ENCODE data around the gene GRXCR2. TPM values are rescaled to one million over a fixed set of nuclear protein-coding genes. Genes with fewer than 3 reads are reported as not detected.

The GRXCR2 gene
- total RNA-seq, 1 experiment from 2014 or later = not detected

DNA sequence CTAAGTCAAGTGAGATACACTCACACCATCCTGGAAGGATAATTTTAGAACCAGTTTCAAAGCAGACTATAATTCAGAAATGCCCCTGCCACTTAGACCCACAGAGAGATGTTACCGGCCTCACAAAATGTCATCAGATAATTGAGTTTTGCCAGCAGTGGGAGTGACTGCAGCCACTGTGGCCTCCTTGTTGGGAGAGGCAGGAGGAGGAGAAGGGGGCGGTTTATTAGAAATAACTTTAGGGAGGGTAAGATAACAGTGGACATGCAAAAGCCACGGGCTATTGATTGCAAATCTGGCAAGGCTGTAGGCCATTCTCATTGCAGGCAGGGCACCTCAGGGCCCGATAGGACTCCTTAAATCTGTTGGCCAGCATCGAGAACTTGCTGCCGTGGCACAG, 13.4 kb downstream of the GRXCR2 start:
- H2AFZ ChIP-seq (ENCODE audit: low read depth, low read length, poor library complexity, severe bottlenecking) = peak overlapping the region; percentile 12
- peaks cover 8 to 18% of the 10 kb centered on the region in 2 experiments for H3K4me1 ChIP-seq (ENCODE audit: control insufficient read depth in 1 of 2, insufficient read depth in 2 of 2, low read length in 2 of 2)
- H3K9me3 ChIP-seq (ENCODE audit: control insufficient read depth in 1 of 2, insufficient read depth in 1 of 2, low read depth in 1 of 2, low read length in 2 of 2) = no peaks in the 10 kb centered on the region
- DNase-seq (ENCODE audit: low read depth, low spot score) = no peak
- no peak overlapping the region for H3K4me3 ChIP-seq (replicated peaks in 1 of 2; ENCODE audit: low read depth in 1 of 2, low read length in 2 of 2)
- intact Hi-C loops (cut with micrococcal nuclease) = no loop called here
- no peak for ATAC-seq
- TF ChIP-seq SRF (IDR thresholded peaks at IDR 0.05; ENCODE audit: low read depth) (no peak), CBX3 (IDR thresholded peaks at IDR 0.05; ENCODE audit: low read depth) (no peak), ZFX (IDR thresholded peaks at IDR 0.05) (no peak), TCF7L2 (IDR thresholded peaks at IDR 0.05; ENCODE audit: borderline replicate concordance, extremely low read depth, insufficient read depth, insufficient read length) (no peak), JUND (IDR thresholded peaks at IDR 0.05) (no peak), ZNF274 (IDR thresholded peaks at IDR 0.05; ENCODE audit: low read depth, low read length) (no peak), YY1 (IDR thresholded peaks at IDR 0.05; ENCODE audit: extremely low read depth, insufficient replicate concordance, low read depth, low read length) (no peak), EZH2 (IDR thresholded peaks at IDR 0.05) (no peak), EZH2phosphoT487 (IDR thresholded peaks at IDR 0.05; ENCODE audit: borderline replicate concordance) (no peak), EGR1 (IDR thresholded peaks at IDR 0.05; ENCODE audit: low read depth) (no peak), POLR2A (IDR thresholded peaks at IDR 0.05; ENCODE audit: borderline replicate concordance, extremely low read depth, insufficient read depth, insufficient read length) (no peak)
- TF ChIP-seq, protein P1, sequence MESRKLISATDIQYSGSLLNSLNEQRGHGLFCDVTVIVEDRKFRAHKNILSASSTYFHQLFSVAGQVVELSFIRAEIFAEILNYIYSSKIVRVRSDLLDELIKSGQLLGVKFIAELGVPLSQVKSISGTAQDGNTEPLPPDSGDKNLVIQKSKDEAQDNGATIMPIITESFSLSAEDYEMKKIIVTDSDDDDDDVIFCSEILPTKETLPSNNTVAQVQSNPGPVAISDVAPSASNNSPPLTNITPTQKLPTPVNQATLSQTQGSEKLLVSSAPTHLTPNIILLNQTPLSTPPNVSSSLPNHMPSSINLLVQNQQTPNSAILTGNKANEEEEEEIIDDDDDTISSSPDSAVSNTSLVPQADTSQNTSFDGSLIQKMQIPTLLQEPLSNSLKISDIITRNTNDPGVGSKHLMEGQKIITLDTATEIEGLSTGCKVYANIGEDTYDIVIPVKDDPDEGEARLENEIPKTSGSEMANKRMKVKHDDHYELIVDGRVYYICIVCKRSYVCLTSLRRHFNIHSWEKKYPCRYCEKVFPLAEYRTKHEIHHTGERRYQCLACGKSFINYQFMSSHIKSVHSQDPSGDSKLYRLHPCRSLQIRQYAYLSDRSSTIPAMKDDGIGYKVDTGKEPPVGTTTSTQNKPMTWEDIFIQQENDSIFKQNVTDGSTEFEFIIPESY (IDR thresholded peaks at IDR 0.05; ENCODE audit: extremely low read depth, insufficient replicate concordance, low read length) = no peak
- TF ChIP-seq, protein P2, sequence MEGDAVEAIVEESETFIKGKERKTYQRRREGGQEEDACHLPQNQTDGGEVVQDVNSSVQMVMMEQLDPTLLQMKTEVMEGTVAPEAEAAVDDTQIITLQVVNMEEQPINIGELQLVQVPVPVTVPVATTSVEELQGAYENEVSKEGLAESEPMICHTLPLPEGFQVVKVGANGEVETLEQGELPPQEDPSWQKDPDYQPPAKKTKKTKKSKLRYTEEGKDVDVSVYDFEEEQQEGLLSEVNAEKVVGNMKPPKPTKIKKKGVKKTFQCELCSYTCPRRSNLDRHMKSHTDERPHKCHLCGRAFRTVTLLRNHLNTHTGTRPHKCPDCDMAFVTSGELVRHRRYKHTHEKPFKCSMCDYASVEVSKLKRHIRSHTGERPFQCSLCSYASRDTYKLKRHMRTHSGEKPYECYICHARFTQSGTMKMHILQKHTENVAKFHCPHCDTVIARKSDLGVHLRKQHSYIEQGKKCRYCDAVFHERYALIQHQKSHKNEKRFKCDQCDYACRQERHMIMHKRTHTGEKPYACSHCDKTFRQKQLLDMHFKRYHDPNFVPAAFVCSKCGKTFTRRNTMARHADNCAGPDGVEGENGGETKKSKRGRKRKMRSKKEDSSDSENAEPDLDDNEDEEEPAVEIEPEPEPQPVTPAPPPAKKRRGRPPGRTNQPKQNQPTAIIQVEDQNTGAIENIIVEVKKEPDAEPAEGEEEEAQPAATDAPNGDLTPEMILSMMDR (IDR thresholded peaks at IDR 0.05 in 2 of 3, conservative IDR thresholded peaks at IDR 0.05 in 1 of 3; ENCODE audit: borderline replicate concordance in 1 of 3, insufficient read depth in 1 of 3, low read depth in 2 of 3, low read length in 2 of 3) = no peak
- H3K36me3 ChIP-seq (ENCODE audit: control insufficient read depth in 1 of 2, insufficient read depth in 2 of 2, low read length in 2 of 2) = no peaks in the 10 kb centered on the region
- BruUV-seq (replicated peaks) = no TSS peak
- no peak overlapping the region for H3K4me2 ChIP-seq (ENCODE audit: low read length)
- POLR2A ChIA-PET = no interaction called here
- no peaks in the 10 kb centered on the region for H3K27me3 ChIP-seq (ENCODE audit: insufficient read depth, low read length)
- no peaks in the 10 kb centered on the region for H3K79me2 ChIP-seq (ENCODE audit: insufficient read depth, low read length)
- H3K9ac ChIP-seq (ENCODE audit: low read length) = no peak overlapping the region
- CTCF ChIA-PET = interaction anchor here (1.8 kb wide), 1 partner anchor 29 kb away, joined by 4 read pairs; no protein-coding TSS in a partner anchor
- no peak overlapping the region for H3K27ac ChIP-seq (ENCODE audit: low read depth, low read length)
- H4K20me1 ChIP-seq (ENCODE audit: insufficient read depth) = no peaks in the 10 kb centered on the region
- RAD21 ChIA-PET (ENCODE audit: low non-redundant PET in 1 of 2, low total read pairs in 2 of 2, uncharacterized antibody in 2 of 2, unreplicated experiment in 2 of 2) = no interaction called here
- no peaks in the 10 kb centered on the region for H3K9me2 ChIP-seq (ENCODE audit: insufficient read depth)

All from HCT116 (cell line).